ENCODE measurements around the gene LHFPL6.

Gene LHFPL6

DNA sequence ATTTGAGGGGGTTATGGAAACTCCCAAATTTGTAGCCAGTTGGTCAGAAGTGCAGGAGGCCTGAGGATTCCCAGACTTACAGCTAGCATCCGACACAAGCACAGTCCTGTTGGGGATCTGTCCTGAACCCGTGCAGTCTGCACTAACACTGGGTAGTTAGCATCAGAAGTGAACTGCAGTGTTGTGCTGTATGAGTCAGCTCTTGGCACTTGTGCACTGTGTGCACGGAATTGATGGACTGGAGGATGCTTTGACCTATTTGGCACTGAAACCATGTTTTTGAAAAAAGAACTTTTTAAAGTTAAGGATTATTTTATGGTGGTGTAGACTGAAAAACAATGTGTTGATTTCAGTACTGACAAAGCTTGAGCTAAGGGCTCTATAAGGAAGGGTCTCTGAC, 285.7 kb downstream of the LHFPL6 start:
- TF ChIP-seq MYC (IDR thresholded peaks at IDR 0.05; ENCODE audit: low read depth, low read length): no peak
- TF ChIP-seq, protein P1, sequence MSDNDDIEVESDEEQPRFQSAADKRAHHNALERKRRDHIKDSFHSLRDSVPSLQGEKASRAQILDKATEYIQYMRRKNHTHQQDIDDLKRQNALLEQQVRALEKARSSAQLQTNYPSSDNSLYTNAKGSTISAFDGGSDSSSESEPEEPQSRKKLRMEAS (IDR thresholded peaks at IDR 0.05; ENCODE audit: low read depth, low read length): no peak
- TF ChIP-seq POLR2A (IDR thresholded peaks at IDR 0.05; ENCODE audit: extremely low read depth, insufficient read length): no peak
- TF ChIP-seq CTCF (IDR thresholded peaks at IDR 0.05; ENCODE audit: low read depth, low read length): no peak
- no peak overlapping the region for H3K4me3 ChIP-seq (ENCODE audit: low read depth, low read length)
- no peak for DNase-seq (ENCODE audit: low read depth)

- TF ChIP-seq POLR2A (IDR thresholded peaks at IDR 0.05; ENCODE audit: extremely low read depth, insufficient read length) (no peak), MYC (IDR thresholded peaks at IDR 0.05; ENCODE audit: low read depth, low read length) (no peak), CTCF (IDR thresholded peaks at IDR 0.05; ENCODE audit: low read depth, low read length) (no peak)
- TF ChIP-seq, protein P1 (IDR thresholded peaks at IDR 0.05; ENCODE audit: low read depth, low read length): no peak
- no peak overlapping the region for H3K4me3 ChIP-seq (ENCODE audit: low read depth, low read length)
- DNase-seq (ENCODE audit: low read depth): no peak
These were observed 287.2 kb downstream of the LHFPL6 start for GRCh38 chr13:39315796-39316195.

DNA sequence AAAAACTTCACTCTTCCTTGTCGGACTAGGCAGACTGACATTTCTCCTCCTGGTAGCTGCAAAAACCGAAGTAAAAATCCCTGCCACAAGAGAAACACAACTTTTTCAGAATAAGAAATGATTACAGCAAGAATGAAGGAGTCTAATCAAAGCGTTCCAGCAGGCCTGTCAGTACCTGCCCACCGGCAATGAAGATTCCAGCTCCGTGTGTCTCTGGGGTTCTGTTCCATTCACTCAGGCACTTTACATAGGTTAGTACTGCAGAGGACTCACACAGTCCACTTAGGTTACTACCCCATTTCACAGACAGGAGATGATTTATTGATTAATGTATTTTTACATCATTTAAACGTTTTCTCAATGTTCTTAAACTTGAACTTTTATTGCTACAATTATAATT, 289.3 kb downstream of the LHFPL6 start:
- TF ChIP-seq, protein P1 (IDR thresholded peaks at IDR 0.05; ENCODE audit: low read depth, low read length): no peak
- TF ChIP-seq MYC (IDR thresholded peaks at IDR 0.05; ENCODE audit: low read depth, low read length) (no peak), CTCF (IDR thresholded peaks at IDR 0.05; ENCODE audit: low read depth, low read length) (no peak), POLR2A (IDR thresholded peaks at IDR 0.05; ENCODE audit: extremely low read depth, insufficient read length) (no peak)
- DNase-seq (ENCODE audit: low read depth): no peak
- no peak overlapping the region for H3K4me3 ChIP-seq (ENCODE audit: low read depth, low read length)

DNA sequence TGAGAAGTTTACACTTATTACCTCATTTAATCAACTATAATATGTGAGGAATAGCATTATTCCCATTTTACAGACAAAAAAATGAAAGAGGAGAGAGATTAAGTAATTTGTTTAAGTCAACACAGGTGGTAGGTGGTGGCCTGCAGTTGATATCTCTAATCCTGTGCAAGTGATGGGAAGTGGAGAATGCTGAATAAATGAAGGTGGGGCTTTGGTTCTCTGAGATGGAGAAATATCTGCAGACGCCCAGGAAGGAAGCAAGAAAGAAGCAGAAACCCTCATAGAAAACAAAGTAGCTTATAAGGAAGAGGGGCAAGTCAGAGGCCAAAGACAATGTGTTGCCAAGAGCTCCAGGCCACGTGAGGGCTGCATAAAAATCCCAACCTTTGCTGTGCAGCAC, 290.4 kb downstream of the LHFPL6 start:
- no peak for TF ChIP-seq POLR2A (IDR thresholded peaks at IDR 0.05; ENCODE audit: extremely low read depth, insufficient read length)
- no peak for TF ChIP-seq MYC (IDR thresholded peaks at IDR 0.05; ENCODE audit: low read depth, low read length)
- TF ChIP-seq, protein P1 (IDR thresholded peaks at IDR 0.05; ENCODE audit: low read depth, low read length): no peak
- no peak for TF ChIP-seq CTCF (IDR thresholded peaks at IDR 0.05; ENCODE audit: low read depth, low read length)
- DNase-seq (ENCODE audit: low read depth): no peak
- no peak overlapping the region for H3K4me3 ChIP-seq (ENCODE audit: low read depth, low read length)

DNA sequence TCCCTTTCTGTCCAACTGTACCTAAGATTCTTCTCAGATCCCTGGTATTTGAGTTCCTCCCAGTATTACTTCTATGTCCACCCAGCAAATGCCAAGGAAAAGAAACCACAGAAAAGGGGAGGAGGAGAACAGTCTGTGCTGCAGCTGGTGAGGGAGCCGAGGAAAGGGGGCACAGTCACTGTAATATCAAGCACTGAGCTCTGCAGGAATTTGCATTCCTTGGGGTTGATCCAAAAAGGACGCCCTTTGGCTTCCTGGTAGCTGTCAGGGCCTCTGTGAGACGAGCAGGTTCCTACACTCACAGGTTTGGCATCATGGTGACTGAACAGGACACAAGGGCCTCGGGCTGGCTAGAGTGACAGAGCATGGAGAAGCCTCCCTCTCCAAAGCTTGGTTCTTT, 291.4 kb downstream of the LHFPL6 start:
- no peak for TF ChIP-seq CTCF (IDR thresholded peaks at IDR 0.05; ENCODE audit: low read depth, low read length)
- no peak for TF ChIP-seq POLR2A (IDR thresholded peaks at IDR 0.05; ENCODE audit: extremely low read depth, insufficient read length)
- TF ChIP-seq, protein P1 (IDR thresholded peaks at IDR 0.05; ENCODE audit: low read depth, low read length): no peak
- no peak overlapping the region for H3K4me3 ChIP-seq (ENCODE audit: low read depth, low read length)
- DNase-seq (ENCODE audit: low read depth): no peak

GRCh38 chr13:39310961-39311360, 292.0 kb downstream of the LHFPL6 start:
- TF ChIP-seq, protein P1 (IDR thresholded peaks at IDR 0.05; ENCODE audit: low read depth, low read length): no peak
- no peak for TF ChIP-seq POLR2A (IDR thresholded peaks at IDR 0.05; ENCODE audit: extremely low read depth, insufficient read length)
- TF ChIP-seq MYC (IDR thresholded peaks at IDR 0.05; ENCODE audit: low read depth, low read length): no peak
- no peak for TF ChIP-seq CTCF (IDR thresholded peaks at IDR 0.05; ENCODE audit: low read depth, low read length)
- no peak overlapping the region for H3K4me3 ChIP-seq (ENCODE audit: low read depth, low read length)
- no peak for DNase-seq (ENCODE audit: low read depth)
